ENCODE data around the gene GYG2. TPM values are rescaled to one million over a fixed set of nuclear protein-coding genes. Genes with fewer than 3 reads are reported as not detected.

GYG2 gene
- total RNA-seq, 1 donor, result 1.1 TPM

DNA sequence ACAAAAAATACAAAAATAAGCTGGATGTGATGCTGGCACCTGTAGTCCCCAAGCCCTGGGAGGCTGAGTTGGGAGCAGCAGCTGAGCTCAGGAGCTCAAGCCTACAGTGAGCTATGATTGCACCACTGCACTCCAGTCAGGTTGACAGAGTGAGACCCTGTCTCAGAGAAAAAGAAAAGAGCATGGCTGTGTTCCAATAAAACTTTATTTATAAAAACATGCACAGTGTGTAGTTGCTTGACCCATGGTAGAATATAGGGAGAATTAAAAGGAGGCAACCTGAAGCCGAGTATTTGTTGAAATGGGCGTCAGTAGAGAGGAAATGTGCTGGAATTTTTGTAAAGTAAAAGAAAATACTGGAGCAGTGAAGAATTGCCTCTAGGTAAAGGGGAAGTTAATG lies 27.0 kb downstream of the GYG2 start:
- DNase-seq (ENCODE audit: low read depth), result no peak
- TF ChIP-seq, protein P1, sequence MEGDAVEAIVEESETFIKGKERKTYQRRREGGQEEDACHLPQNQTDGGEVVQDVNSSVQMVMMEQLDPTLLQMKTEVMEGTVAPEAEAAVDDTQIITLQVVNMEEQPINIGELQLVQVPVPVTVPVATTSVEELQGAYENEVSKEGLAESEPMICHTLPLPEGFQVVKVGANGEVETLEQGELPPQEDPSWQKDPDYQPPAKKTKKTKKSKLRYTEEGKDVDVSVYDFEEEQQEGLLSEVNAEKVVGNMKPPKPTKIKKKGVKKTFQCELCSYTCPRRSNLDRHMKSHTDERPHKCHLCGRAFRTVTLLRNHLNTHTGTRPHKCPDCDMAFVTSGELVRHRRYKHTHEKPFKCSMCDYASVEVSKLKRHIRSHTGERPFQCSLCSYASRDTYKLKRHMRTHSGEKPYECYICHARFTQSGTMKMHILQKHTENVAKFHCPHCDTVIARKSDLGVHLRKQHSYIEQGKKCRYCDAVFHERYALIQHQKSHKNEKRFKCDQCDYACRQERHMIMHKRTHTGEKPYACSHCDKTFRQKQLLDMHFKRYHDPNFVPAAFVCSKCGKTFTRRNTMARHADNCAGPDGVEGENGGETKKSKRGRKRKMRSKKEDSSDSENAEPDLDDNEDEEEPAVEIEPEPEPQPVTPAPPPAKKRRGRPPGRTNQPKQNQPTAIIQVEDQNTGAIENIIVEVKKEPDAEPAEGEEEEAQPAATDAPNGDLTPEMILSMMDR (IDR thresholded peaks at IDR 0.05; ENCODE audit: insufficient read depth, low read length), result no peak
- no peak overlapping the region for H3K4me3 ChIP-seq (ENCODE audit: low read depth, low read length)

DNA sequence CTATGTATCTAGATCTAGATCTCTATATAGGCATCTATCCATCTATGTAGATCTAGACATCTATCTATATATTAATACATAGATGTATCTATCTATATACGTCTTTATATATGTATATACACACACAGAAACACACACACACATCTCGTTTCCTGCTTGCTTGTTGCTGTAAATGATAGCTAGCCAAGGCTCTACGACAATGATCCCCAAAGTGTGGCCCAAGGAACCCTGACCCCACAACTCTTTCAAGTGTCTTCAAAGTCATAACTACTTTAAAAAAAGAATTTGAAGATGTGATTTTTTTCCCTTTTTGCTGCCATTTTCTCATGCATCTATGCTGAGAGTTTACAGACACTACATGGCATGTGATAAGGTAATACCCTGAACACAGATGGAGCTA lies 28.8 kb downstream of the GYG2 start:
- TF ChIP-seq, protein P1 (IDR thresholded peaks at IDR 0.05; ENCODE audit: insufficient read depth, low read length), result no peak
- DNase-seq (ENCODE audit: low read depth), result no peak
- H3K4me3 ChIP-seq (ENCODE audit: low read depth, low read length), result no peak overlapping the region

DNA sequence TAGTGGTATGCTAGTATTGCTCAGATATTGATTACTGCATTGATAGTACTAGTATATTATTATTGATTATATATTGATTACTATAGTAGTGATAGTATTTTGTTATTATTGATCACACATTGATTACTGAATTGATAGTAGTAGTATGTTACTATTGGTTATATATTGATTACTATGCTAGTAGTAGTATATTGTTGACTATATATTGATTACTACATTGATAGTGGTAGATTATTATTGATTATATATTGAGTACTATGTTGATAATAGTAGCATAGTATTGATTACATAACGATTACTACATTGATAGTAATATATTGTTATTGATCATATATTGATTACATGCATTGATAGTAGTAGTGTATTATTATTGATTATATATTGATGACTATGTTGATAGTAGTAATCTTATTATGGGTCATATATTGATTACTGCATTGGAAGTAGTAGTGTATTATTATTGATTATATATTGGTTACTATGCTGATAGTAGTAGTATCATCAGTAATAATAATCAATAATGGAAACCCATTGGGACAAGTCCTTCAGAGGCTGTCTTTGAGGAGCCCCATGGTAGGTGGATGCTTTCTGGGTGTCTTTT lies 30.6 kb downstream of the GYG2 start:
- DNase-seq (ENCODE audit: low read depth), result no peak
- TF ChIP-seq, protein P1 (IDR thresholded peaks at IDR 0.05; ENCODE audit: insufficient read depth, low read length), result no peak
- H3K4me3 ChIP-seq (ENCODE audit: low read depth, low read length), result no peak overlapping the region

DNA sequence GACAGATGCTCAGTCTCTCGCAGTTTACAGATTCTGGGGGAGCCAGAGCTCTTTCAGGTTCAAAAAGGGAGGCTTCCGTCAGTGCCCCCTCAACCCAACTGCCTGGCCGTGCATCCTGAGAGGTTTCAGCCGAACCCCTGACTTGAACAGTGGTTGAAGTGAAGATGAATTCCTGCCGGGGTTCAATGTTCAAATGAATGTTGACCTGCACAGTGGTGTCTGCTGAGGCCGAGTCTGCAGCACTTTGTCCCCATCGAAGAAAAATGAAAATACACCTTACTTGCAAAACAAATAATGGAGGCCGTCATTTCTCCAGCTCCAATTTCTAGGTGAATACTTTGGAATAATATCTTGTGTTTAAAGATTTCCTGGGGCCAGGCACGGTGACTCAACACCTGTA lies 33.7 kb downstream of the GYG2 start:
- TF ChIP-seq, protein P1 (IDR thresholded peaks at IDR 0.05; ENCODE audit: insufficient read depth, low read length), result no peak
- no peak for DNase-seq (ENCODE audit: low read depth)
- no peak overlapping the region for H3K4me3 ChIP-seq (ENCODE audit: low read depth, low read length)

DNA sequence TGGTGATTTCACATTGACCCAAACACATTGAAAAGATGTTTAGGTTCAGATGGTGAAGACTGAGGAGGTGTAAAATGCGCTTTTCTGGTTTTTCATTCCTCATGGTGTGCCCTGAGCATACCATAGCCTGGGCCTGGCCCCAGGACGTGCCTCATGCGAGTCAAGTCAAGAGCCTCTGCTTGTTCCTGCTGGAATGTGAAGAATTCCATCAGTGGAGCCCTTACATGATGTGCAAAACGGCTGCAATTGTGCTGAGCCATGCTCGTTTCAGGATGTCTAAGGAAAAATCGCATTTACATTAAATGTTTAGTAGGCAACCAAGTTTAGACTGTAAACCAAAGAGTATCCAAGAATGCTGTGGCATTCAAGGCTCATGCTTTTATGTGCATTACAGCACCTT lies 34.9 kb downstream of the GYG2 start:
- DNase-seq (ENCODE audit: low read depth), result no peak
- no peak overlapping the region for H3K4me3 ChIP-seq (ENCODE audit: low read depth, low read length)
- TF ChIP-seq, protein P1 (IDR thresholded peaks at IDR 0.05; ENCODE audit: insufficient read depth, low read length), result no peak

DNA sequence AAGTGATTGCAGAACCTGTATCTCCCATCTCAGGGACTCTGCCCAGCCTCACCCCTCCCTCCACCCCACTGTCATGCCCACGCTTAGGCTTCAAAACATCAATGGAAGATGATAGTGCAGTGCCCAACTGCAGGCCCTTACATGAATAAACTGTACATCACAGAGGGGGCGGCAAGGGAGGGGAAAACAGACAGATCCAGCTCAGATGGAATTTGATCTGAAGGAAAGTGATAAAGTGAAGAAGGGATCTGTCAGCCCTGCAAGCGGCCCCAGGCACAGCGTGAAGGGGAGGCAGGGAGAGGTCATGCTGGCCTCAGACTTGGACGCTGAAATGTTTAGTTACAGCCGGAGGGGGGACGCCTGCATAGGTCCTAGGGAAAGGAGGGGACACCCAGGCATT lies 38.5 kb downstream of the GYG2 start:
- no peak for DNase-seq (ENCODE audit: low read depth)
- TF ChIP-seq, protein P1 (IDR thresholded peaks at IDR 0.05; ENCODE audit: insufficient read depth, low read length), result no peak
- no peak overlapping the region for H3K4me3 ChIP-seq (ENCODE audit: low read depth, low read length)

DNA sequence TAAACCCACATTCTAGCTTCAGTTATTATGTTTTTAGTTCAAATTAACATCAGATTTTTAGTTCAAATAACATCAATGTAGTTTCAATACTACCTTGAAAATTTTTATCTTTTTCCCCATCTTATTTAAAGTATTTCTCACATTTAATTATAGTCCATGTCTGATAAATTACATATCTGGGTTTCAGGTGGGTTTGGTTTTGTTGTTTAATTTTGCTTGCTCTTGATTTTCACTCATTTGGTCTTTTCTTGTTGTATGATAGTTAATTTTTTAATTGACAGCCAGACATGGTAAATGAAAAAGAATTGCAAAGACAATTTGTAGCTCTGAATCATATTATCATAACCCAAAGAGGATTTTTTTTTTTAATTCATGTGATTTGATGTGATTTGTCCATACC lies 41.9 kb downstream of the GYG2 start:
- DNase-seq (ENCODE audit: low read depth), result no peak
- TF ChIP-seq, protein P1 (IDR thresholded peaks at IDR 0.05; ENCODE audit: insufficient read depth, low read length), result no peak
- H3K4me3 ChIP-seq (ENCODE audit: low read depth, low read length), result no peak overlapping the region
